H1 (cell line): ENCODE data around the gene ABCB11. TPM values are rescaled to one million over a fixed set of nuclear protein-coding genes. Genes with fewer than 3 reads are reported as not detected.

Experiments used
- CTCF ChIP-seq, 3 experiments: IDR thresholded peaks; 1 replicate in 2 of 3; 2 replicates in 1 of 3; pipeline versions ENCODE4 v1.5.1 to v1.6.1; 2011; ENCODE audit warnings: low read length in 3 of 3, mild to moderate bottlenecking in 3 of 3, inconsistent platforms in 2 of 3, low read depth in 1 of 3, moderate library complexity in 1 of 3; ENCODE audit not compliant: insufficient read depth in 1 of 3; ENCODE audit errors: control extremely low read depth in 1 of 3
- polyA plus RNA-seq, 7 experiments: library from polyadenylated mRNA; depleted of rRNA in 3 of 7; stranded (reverse) in 5 of 7; unstranded in 2 of 7; fragments of >200 nt in 5 of 7; fragments of 200-250 nt in 2 of 7; gene quantifications; 1 replicate in 5 of 7; 2 replicates in 1 of 7; 4 replicates in 1 of 7; pipeline versions ENCODE4 v1.2.1 to v1.2.3, GENCODE V29; 2011 to 2013; ENCODE audit warnings: missing spikeins in 2 of 7, mixed read lengths in 2 of 7
- total RNA-seq: library from RNA; stranded (reverse); fragmentation: NEBNext Ultra II Directional; extraction: Animal tissue kit (Norgen Biotek cat#: 25700); gene quantifications from 2 replicates; pipeline ENCODE4 v1.2.1, GENCODE V29; 2021

The ABCB11 gene
- total and polyA plus RNA-seq, 2 of the 8 experiments (the other 6 are each of a cell fraction or from before 2014, with no cell fraction given), result not detected

- no peak for TF ChIP-seq CTCF (IDR thresholded peaks at IDR 0.05; ENCODE audit: control extremely low read depth in 1 of 3, insufficient read depth in 1 of 3, low read depth in 1 of 3, low read length in 3 of 3)
These were observed 134.3 kb downstream of the ABCB11 start (continued) for GRCh38 chr2:168896783-168897182.
